Spleen (tissue), 11 donors: ENCODE data around the gene PRKCH. TPM values are rescaled to one million over a fixed set of nuclear protein-coding genes. Genes with fewer than 3 reads are reported as not detected.

Experiments
- DNase-seq: peaks from one replicate; pipeline ENCODE4 v3.0.0-alpha.2; 2020
- H3K27ac ChIP-seq, 8 donors: fragments of 200-600 bp; sonication (generic) in 7 of 8; 1 replicate in 4 of 8; 2 replicates in 4 of 8; pipeline versions ENCODE4 v1.5.0 to v1.8.0; 2016 to 2021; ENCODE audit warnings: inconsistent platforms in 4 of 8, mild to moderate bottlenecking in 4 of 8, moderate library complexity in 1 of 8
- H3K27me3 ChIP-seq, 7 donors: fragments of 200-600 bp; sonication (generic) in 6 of 7; replicated peaks in 1 of 7; 1 replicate in 4 of 7; 2 replicates in 3 of 7; pipeline versions ENCODE4 v1.5.0 to v1.8.0; 2016 to 2021; ENCODE audit warnings: inconsistent platforms in 3 of 7, mild to moderate bottlenecking in 1 of 7
- H3K36me3 ChIP-seq, 6 donors: fragments of 200-600 bp; sonication (generic) in 5 of 6; 1 replicate in 4 of 6; 2 replicates in 2 of 6; pipeline versions ENCODE4 v1.5.0 to v1.8.0; 2016 to 2021; ENCODE audit warnings: inconsistent platforms in 2 of 6
- H3K4me1 ChIP-seq, 6 donors: fragments of 200-600 bp; sonication (generic) in 5 of 6; 1 replicate in 3 of 6; 2 replicates in 3 of 6; pipeline versions ENCODE4 v1.5.0 to v1.8.0; 2016 to 2021; ENCODE audit warnings: inconsistent platforms in 3 of 6
- H3K4me3 ChIP-seq, 8 donors: fragments of 200-600 bp; sonication (generic) in 7 of 8; 1 replicate in 4 of 8; 2 replicates in 4 of 8; pipeline versions ENCODE4 v1.5.0 to v1.8.0; 2016 to 2021; ENCODE audit warnings: inconsistent platforms in 4 of 8, mild to moderate bottlenecking in 4 of 8, moderate library complexity in 2 of 8
- H3K9me3 ChIP-seq, 8 donors: fragments of 200-600 bp; sonication (generic) in 7 of 8; 1 replicate in 4 of 8; 2 replicates in 4 of 8; pipeline versions ENCODE4 v1.5.0 to v1.8.0; 2016 to 2021; ENCODE audit warnings: inconsistent platforms in 4 of 8
- CTCF ChIP-seq, 11 experiments: fragments of 200-600 bp in 7 of 11; fragments of 450-650 bp in 4 of 11; sonication (generic) in 4 of 11; IDR thresholded peaks in 8 of 11; conservative IDR thresholded peaks in 3 of 11; 1 replicate in 7 of 11; 2 replicates in 4 of 11; pipeline versions ENCODE4 v1.4.0 to v1.8.0; 2016 to 2021; ENCODE audit warnings: antibody characterized with exemption in 11 of 11, inconsistent platforms in 4 of 11, mild to moderate bottlenecking in 1 of 11
- POLR2A ChIP-seq, 3 donors: fragments of 450-650 bp; IDR thresholded peaks; one replicate each; pipeline ENCODE4 v1.5.1; 2017; ENCODE audit warnings: antibody characterized with exemption in 3 of 3, mild to moderate bottlenecking in 1 of 3
- POLR2AphosphoS5 ChIP-seq, 3 donors: sonication (generic); formaldehyde crosslinking; IDR thresholded peaks; one replicate each; pipeline ENCODE4 v1.5.1; 2017; ENCODE audit warnings: antibody characterized with exemption in 3 of 3
- WGBS, 5 donors: extraction: QIAGEN DNeasy Blood & Tissue Kit in 3 of 5; methylation state at CpG; one replicate each; pipeline versions ENCODE4 v1.1.5 to v1.1.7; 2013 to 2018; 5-methylcytosine and 5-hydroxymethylcytosine counted together
- intact Hi-C: fragments of 100-400 bp; cut with DNase I; formaldehyde crosslinking; loops from one replicate; pipeline ENCODE4 v1.15.0; 2023; ENCODE audit warnings: low total_unique reads
- polyA plus RNA-seq, 3 donors: library from polyadenylated mRNA; stranded (reverse); fragments of 200-250 nt; gene quantifications; one replicate each; pipeline ENCODE4 v1.2.1, GENCODE V29; 2013
- total RNA-seq, 7 donors: library from RNA; depleted of rRNA in 3 of 7; stranded (reverse); fragments of >200 nt in 3 of 7; fragmentation: NEBNext Ultra II Directional in 4 of 7; extraction: Animal tissue kit (Norgen Biotek cat#: 25700) in 4 of 7; gene quantifications; one replicate each; pipeline versions ENCODE4 v1.1.0 to v1.2.1, GENCODE V29; 2016 to 2021
- donor health status: healthy with polysubstance abuse.
- donor health status: DM: no; HTN: no; CAD: no; lungs with moderate emphysema.
- donor health status: DM: no; HTN: no; CAD: no.
- donor health status: Bipolar disorder and iron deficiency.
- donor health status: healthy.
- donor health status: DM: no; HTN: no; CAD: no.
- donor health status: DM: yes; HTN: yes; CAD: no.

PRKCH gene
- total and polyA plus RNA-seq, 10 donors, result 10.0 to 184 (median 105) TPM

- no peak for DNase-seq
- intact Hi-C loops, result loop anchor here (10.0 kb wide), 2 partner anchors 258 to 648 kb away; no protein-coding TSS in a partner anchor
- Histone ChIP-seq H3K36me3 (peaks cover 0 to 29% (median 3%) of the 10 kb centered on the region in 6 donors), H3K9me3 (peaks cover 0 to 7% (median 0%) of the 10 kb centered on the region in 8 donors), H3K4me3 (no peak overlapping the region), H3K4me1 (peaks cover 12 to 85% (median 51%) of the 10 kb centered on the region in 6 donors), H3K27ac (no peak overlapping the region), H3K27me3 (no peaks in the 10 kb centered on the region)
- WGBS, 5 donors, result 82 to 89% (median 86%) methylated on average over 16 to 17 of the region's 17 CpGs
- TF ChIP-seq POLR2A (IDR thresholded peaks at IDR 0.05), result no peak
- peak in 2 of 3 donors; percentile 7 to 42 for TF ChIP-seq POLR2AphosphoS5 (IDR thresholded peaks at IDR 0.05)
Measured at GRCh38 chr14:61466249-61466904, 145.0 kb downstream of the PRKCH start.

GRCh38 chr14:61466905-61467280 is 145.5 kb downstream of the PRKCH start:
- 95 to 98% (median 95%) methylated on average over 3 of the region's 3 CpGs for WGBS, 5 donors
- Histone ChIP-seq H3K27me3 (no peaks in the 10 kb centered on the region), H3K9me3 (peaks cover 0 to 7% (median 0%) of the 10 kb centered on the region in 8 donors), H3K4me1 (peaks cover 16 to 85% (median 52%) of the 10 kb centered on the region in 6 donors), H3K36me3 (peaks cover 0 to 27% (median 3%) of the 10 kb centered on the region in 6 donors), H3K4me3 (no peak overlapping the region), H3K27ac (peak overlapping the region in 1 of 8 donors; percentile 46)
- no peak for DNase-seq
- intact Hi-C loops, result loop anchor here (10.0 kb wide), 2 partner anchors 258 to 648 kb away; no protein-coding TSS in a partner anchor
- TF ChIP-seq CTCF (IDR thresholded peaks at IDR 0.05 in 8 of 11, conservative IDR thresholded peaks at IDR 0.05 in 3 of 11) (no peak), POLR2AphosphoS5 (IDR thresholded peaks at IDR 0.05) (no peak), POLR2A (IDR thresholded peaks at IDR 0.05) (no peak)

- no peak for DNase-seq
- Histone ChIP-seq H3K27me3 (no peaks in the 10 kb centered on the region), H3K27ac (peak overlapping the region in 1 of 8 donors; percentile 46), H3K36me3 (peaks cover 0 to 27% (median 3%) of the 10 kb centered on the region in 6 donors), H3K4me1 (peaks cover 15 to 85% (median 52%) of the 10 kb centered on the region in 6 donors), H3K9me3 (peaks cover 0 to 7% (median 0%) of the 10 kb centered on the region in 8 donors), H3K4me3 (no peak overlapping the region)
- intact Hi-C loops, result loop anchor here (10.0 kb wide), 2 partner anchors 258 to 648 kb away; no protein-coding TSS in a partner anchor
- WGBS, 5 donors, result 64 to 88% (median 79%) methylated on average over 7 of the region's 7 CpGs
- no peak for TF ChIP-seq POLR2A (IDR thresholded peaks at IDR 0.05)
- peak in 2 of 3 donors; percentile 15 to 50 for TF ChIP-seq POLR2AphosphoS5 (IDR thresholded peaks at IDR 0.05)
- no peak for TF ChIP-seq CTCF (IDR thresholded peaks at IDR 0.05 in 8 of 11, conservative IDR thresholded peaks at IDR 0.05 in 3 of 11)
Measured at GRCh38 chr14:61467296-61467695, 145.9 kb downstream of the PRKCH start.

GRCh38 chr14:61468063-61468825 is 146.9 kb downstream of the PRKCH start:
- no peak for TF ChIP-seq POLR2AphosphoS5 (IDR thresholded peaks at IDR 0.05)
- TF ChIP-seq CTCF (IDR thresholded peaks at IDR 0.05 in 8 of 11, conservative IDR thresholded peaks at IDR 0.05 in 3 of 11), result no peak
- TF ChIP-seq POLR2A (IDR thresholded peaks at IDR 0.05), result no peak
- no peak overlapping the region for H3K4me3 ChIP-seq
- H3K27ac ChIP-seq, result peak overlapping the region in 2 of 8 donors; percentile 97
- H3K36me3 ChIP-seq, result peaks cover 0 to 21% (median 3%) of the 10 kb centered on the region in 6 donors
- peaks cover 0 to 7% (median 0%) of the 10 kb centered on the region in 8 donors for H3K9me3 ChIP-seq
- peaks cover 19 to 85% (median 52%) of the 10 kb centered on the region in 6 donors for H3K4me1 ChIP-seq
- intact Hi-C loops, result loop anchor here (10.0 kb wide), 2 partner anchors 257 to 647 kb away; no protein-coding TSS in a partner anchor
- 87 to 98% (median 94%) methylated on average over 7 of the region's 7 CpGs for WGBS, 5 donors
- DNase-seq, result no peak
- no peaks in the 10 kb centered on the region for H3K27me3 ChIP-seq
